GM12878 (cell line): ENCODE results near the gene TGFBR1. TPM values are rescaled to one million over a fixed set of nuclear protein-coding genes. Genes with fewer than 3 reads are reported as not detected.
A peak's percentile ranks its signal among the peaks of the same experiment; 100 is the strongest.

Experiments used
- ASH2L ChIP-seq: fragments of 300-600, 200-600 bp; sonication (generic); IDR thresholded peaks from 2 replicates; pipeline ENCODE4 v1.6.1; 2017; ENCODE audit warnings: low read depth, mild to moderate bottlenecking, borderline replicate concordance
- ATF7 ChIP-seq: fragments of 450-650 bp; IDR thresholded peaks from 2 replicates; pipeline ENCODE4 v1.6.1; 2016; ENCODE audit warnings: low read depth, mild to moderate bottlenecking
- BRCA1 ChIP-seq: IDR thresholded peaks from 2 replicates; pipeline ENCODE4 v1.6.1; 2011; ENCODE audit warnings: low read depth, low read length, improper control_type of control experiment
- EED ChIP-seq: sonication (generic); IDR thresholded peaks from 2 replicates; pipeline ENCODE4 v1.6.1; 2016; ENCODE audit warnings: antibody characterized with exemption, low read depth
- MTA3 ChIP-seq: IDR thresholded peaks from 2 replicates; pipeline ENCODE4 v1.6.1; 2012; ENCODE audit warnings: low read length, inconsistent platforms, borderline replicate concordance
- NBN ChIP-seq: fragments of 450-650 bp; IDR thresholded peaks from 2 replicates; pipeline ENCODE4 v1.6.1; 2016
- PKNOX1 ChIP-seq: fragments of 450-650 bp; IDR thresholded peaks from 2 replicates; pipeline ENCODE4 v1.6.1; 2016; ENCODE audit warnings: mild to moderate bottlenecking
- RAD21 ChIP-seq: IDR thresholded peaks from 2 replicates; pipeline ENCODE4 v1.6.1; 2011; ENCODE audit warnings: mild to moderate bottlenecking, low read depth, low read length, moderate library complexity; ENCODE audit not compliant: insufficient read depth
- SREBF2 ChIP-seq: IDR thresholded peaks from 2 replicates; pipeline ENCODE4 v1.6.1; 2012; ENCODE audit warnings: mild to moderate bottlenecking, low read length
- TAF1 ChIP-seq: IDR thresholded peaks from 2 replicates; pipeline ENCODE4 v1.6.1; 2011; ENCODE audit warnings: mild to moderate bottlenecking, low read depth, low read length, borderline replicate concordance
- YY1 ChIP-seq: IDR thresholded peaks from 2 replicates; pipeline ENCODE4 v1.6.1; 2011; ENCODE audit warnings: low read depth, mild to moderate bottlenecking, low read length
- ZNF622 ChIP-seq: fragments of 450-650 bp; IDR thresholded peaks from 2 replicates; pipeline ENCODE4 v1.6.1; 2017; ENCODE audit warnings: mild to moderate bottlenecking, inconsistent platforms
- polyA plus RNA-seq, 11 experiments: library from polyadenylated mRNA; depleted of rRNA in 4 of 11; unstranded in 6 of 11; stranded (reverse) in 5 of 11; fragments of >200 nt; fragmentation: Nextera tagmentation in 4 of 11; fragmentation: Illumina TruSeq in 1 of 11; extraction: Ambion mirVana in 4 of 11; extraction: Trizol in 1 of 11; gene quantifications; 1 replicate in 1 of 11; 2 replicates in 10 of 11; pipeline versions ENCODE4 v1.2.1 to v1.2.3, GENCODE V29; 2011 to 2016; ENCODE audit warnings: inconsistent platforms in 2 of 11, missing spikeins in 2 of 11, low read depth in 1 of 11
- total RNA-seq, 4 experiments: library from RNA; depleted of rRNA in 3 of 4; stranded (reverse); fragments of >200 nt in 3 of 4; fragmentation: Illumina TruSeq in 1 of 4; extraction: Trizol in 1 of 4; gene quantifications; 2 replicates each; pipeline versions ENCODE4 v1.2.1 to v1.2.3, GENCODE V29; 2013 to 2021
- TF ChIP-seq, protein P1 (sequence below), 3 experiments: IDR thresholded peaks in 2 of 3; conservative IDR thresholded peaks in 1 of 3; 2 replicates each; pipeline ENCODE4 v1.5.1; 2011; ENCODE audit warnings: low read depth in 3 of 3, low read length in 3 of 3, mild to moderate bottlenecking in 3 of 3, control low read depth in 2 of 3, moderate library complexity in 2 of 3, inconsistent platforms in 1 of 3, mixed read lengths in 1 of 3; ENCODE audit not compliant: control insufficient read depth in 2 of 3, insufficient read depth in 1 of 3; ENCODE audit errors: extremely low read depth in 1 of 3
- TF ChIP-seq, protein P2 (sequence below): fragments of 450-650 bp; formaldehyde crosslinking; IDR thresholded peaks from 2 replicates; pipeline ENCODE4 v1.4.0; 2020; ENCODE audit warnings: mild to moderate bottlenecking, moderate library complexity
- TF ChIP-seq, protein P3 (sequence below): IDR thresholded peaks from 2 replicates; pipeline ENCODE4 v1.6.1; 2011; ENCODE audit warnings: mild to moderate bottlenecking, low read depth, low read length, moderate library complexity; ENCODE audit not compliant: insufficient replicate concordance
- TF ChIP-seq, protein P4 (sequence below): IDR thresholded peaks from 2 replicates; pipeline ENCODE4 v1.6.1; 2012; ENCODE audit warnings: low read length, inconsistent platforms
- TF ChIP-seq, protein P5 (sequence below): IDR thresholded peaks from 2 replicates; pipeline ENCODE4 v1.6.1; 2012; ENCODE audit warnings: low read depth, low read length, improper control_type of control experiment

The TGFBR1 gene
- total and polyA plus RNA-seq, 10 of the 15 experiments (the other 5 are each of a cell fraction or from before 2014, with no cell fraction given), result 2.9 to 27.2 (median 16.6) TPM

DNA sequence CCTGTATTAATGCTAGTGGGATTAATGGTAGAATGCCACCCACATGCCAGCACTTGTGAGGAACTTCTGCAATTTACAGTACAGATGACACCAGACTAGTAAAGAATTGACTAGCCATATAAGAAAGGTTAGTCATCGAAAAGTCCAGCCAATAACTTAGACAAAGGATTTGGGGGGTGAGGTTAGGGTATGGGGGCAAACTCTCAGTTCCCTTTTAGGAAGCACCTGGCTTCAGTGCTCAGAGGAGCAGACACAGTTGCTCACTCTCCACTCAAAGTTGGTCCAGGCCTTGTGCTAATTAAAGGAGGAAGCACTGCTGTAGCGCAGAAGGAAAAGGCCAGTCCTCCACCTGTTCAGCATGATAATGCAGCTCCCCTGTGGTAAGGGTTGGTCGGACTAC lies 25.2 kb downstream of the TGFBR1 start (continued):
- TF ChIP-seq SREBF2 (no peak), EED (peak; percentile 98), ZNF622 (no peak), BRCA1 (no peak), PKNOX1 (no peak), YY1 (no peak), MTA3 (peak; percentile 95), NBN (peak; percentile 56; the same call in 1 of the 2 replicates), ASH2L (no peak), RAD21 (0 out of 2 replicates have a peak, but pooled peaks have one; percentile 2), TAF1 (no peak), ATF7 (peak; percentile 82)
- TF ChIP-seq, protein P1, sequence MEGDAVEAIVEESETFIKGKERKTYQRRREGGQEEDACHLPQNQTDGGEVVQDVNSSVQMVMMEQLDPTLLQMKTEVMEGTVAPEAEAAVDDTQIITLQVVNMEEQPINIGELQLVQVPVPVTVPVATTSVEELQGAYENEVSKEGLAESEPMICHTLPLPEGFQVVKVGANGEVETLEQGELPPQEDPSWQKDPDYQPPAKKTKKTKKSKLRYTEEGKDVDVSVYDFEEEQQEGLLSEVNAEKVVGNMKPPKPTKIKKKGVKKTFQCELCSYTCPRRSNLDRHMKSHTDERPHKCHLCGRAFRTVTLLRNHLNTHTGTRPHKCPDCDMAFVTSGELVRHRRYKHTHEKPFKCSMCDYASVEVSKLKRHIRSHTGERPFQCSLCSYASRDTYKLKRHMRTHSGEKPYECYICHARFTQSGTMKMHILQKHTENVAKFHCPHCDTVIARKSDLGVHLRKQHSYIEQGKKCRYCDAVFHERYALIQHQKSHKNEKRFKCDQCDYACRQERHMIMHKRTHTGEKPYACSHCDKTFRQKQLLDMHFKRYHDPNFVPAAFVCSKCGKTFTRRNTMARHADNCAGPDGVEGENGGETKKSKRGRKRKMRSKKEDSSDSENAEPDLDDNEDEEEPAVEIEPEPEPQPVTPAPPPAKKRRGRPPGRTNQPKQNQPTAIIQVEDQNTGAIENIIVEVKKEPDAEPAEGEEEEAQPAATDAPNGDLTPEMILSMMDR (IDR thresholded peaks at IDR 0.05 in 2 of 3, conservative IDR thresholded peaks at IDR 0.05 in 1 of 3; ENCODE audit: control insufficient read depth in 2 of 3, extremely low read depth in 1 of 3, insufficient read depth in 1 of 3, low read depth in 3 of 3, low read length in 3 of 3), result no peak
- TF ChIP-seq, protein P2, sequence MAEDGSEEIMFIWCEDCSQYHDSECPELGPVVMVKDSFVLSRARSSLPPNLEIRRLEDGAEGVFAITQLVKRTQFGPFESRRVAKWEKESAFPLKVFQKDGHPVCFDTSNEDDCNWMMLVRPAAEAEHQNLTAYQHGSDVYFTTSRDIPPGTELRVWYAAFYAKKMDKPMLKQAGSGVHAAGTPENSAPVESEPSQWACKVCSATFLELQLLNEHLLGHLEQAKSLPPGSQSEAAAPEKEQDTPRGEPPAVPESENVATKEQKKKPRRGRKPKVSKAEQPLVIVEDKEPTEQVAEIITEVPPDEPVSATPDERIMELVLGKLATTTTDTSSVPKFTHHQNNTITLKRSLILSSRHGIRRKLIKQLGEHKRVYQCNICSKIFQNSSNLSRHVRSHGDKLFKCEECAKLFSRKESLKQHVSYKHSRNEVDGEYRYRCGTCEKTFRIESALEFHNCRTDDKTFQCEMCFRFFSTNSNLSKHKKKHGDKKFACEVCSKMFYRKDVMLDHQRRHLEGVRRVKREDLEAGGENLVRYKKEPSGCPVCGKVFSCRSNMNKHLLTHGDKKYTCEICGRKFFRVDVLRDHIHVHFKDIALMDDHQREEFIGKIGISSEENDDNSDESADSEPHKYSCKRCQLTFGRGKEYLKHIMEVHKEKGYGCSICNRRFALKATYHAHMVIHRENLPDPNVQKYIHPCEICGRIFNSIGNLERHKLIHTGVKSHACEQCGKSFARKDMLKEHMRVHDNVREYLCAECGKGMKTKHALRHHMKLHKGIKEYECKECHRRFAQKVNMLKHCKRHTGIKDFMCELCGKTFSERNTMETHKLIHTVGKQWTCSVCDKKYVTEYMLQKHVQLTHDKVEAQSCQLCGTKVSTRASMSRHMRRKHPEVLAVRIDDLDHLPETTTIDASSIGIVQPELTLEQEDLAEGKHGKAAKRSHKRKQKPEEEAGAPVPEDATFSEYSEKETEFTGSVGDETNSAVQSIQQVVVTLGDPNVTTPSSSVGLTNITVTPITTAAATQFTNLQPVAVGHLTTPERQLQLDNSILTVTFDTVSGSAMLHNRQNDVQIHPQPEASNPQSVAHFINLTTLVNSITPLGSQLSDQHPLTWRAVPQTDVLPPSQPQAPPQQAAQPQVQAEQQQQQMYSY, result no peak
- TF ChIP-seq, protein P3, sequence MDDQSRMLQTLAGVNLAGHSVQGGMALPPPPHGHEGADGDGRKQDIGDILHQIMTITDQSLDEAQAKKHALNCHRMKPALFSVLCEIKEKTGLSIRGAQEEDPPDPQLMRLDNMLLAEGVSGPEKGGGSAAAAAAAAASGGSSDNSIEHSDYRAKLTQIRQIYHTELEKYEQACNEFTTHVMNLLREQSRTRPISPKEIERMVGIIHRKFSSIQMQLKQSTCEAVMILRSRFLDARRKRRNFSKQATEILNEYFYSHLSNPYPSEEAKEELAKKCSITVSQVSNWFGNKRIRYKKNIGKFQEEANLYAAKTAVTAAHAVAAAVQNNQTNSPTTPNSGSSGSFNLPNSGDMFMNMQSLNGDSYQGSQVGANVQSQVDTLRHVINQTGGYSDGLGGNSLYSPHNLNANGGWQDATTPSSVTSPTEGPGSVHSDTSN, result no peak
- TF ChIP-seq, protein P4, sequence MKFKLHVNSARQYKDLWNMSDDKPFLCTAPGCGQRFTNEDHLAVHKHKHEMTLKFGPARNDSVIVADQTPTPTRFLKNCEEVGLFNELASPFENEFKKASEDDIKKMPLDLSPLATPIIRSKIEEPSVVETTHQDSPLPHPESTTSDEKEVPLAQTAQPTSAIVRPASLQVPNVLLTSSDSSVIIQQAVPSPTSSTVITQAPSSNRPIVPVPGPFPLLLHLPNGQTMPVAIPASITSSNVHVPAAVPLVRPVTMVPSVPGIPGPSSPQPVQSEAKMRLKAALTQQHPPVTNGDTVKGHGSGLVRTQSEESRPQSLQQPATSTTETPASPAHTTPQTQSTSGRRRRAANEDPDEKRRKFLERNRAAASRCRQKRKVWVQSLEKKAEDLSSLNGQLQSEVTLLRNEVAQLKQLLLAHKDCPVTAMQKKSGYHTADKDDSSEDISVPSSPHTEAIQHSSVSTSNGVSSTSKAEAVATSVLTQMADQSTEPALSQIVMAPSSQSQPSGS, result peak; percentile 87
- TF ChIP-seq, protein P5, sequence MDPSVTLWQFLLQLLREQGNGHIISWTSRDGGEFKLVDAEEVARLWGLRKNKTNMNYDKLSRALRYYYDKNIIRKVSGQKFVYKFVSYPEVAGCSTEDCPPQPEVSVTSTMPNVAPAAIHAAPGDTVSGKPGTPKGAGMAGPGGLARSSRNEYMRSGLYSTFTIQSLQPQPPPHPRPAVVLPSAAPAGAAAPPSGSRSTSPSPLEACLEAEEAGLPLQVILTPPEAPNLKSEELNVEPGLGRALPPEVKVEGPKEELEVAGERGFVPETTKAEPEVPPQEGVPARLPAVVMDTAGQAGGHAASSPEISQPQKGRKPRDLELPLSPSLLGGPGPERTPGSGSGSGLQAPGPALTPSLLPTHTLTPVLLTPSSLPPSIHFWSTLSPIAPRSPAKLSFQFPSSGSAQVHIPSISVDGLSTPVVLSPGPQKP, result no peak
